ENCODE results near the gene DENND4A.

DENND4A gene

DNA sequence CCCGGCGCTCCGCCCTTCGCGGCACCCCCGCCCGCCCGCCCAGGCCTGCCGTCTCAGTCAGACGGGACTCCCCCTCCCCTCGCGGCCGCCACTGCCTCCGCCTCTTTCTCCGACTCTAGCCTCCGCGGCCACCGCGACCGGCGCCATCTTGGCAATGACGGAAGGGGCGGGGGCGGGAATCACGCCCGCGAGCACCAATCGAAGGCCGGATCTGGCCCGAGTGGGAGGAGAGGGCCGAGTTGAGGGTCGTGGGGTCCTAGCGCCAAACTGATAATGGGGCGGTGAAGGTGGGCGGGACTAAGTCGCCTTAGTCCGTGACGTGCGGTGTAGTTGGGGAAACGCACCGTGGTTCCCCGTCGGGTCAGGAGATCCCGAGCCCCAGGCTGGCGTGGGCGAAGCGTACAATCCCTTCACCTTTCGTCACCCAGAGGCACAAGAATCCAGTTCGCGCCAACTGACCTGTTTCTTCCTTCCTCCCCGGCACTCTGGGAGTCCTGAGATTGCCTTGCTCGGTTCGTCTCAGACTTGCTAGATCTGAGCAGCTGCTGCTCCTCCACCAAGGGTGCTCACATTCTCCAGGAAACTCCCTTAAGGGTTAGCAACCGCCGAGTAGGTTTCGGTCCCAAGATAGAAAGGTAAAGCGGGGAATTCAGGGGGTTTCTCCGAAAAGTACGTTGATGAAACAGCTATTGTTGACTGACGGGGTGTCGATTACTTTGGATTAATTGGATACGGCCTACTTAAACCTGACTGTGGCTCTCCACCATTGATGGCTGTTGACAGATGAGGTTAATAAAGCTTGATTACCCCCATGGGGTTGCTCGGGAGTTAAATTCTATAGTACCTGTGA lies at the start of gene DENND4A:
Gene DENND4A (minus strand): TSS at position 156 of the 850 bp plus-strand sequence. CDS start 35,843 bp downstream, outside the sequence.
- peak; percentile 76 for DNase-seq

DNA sequence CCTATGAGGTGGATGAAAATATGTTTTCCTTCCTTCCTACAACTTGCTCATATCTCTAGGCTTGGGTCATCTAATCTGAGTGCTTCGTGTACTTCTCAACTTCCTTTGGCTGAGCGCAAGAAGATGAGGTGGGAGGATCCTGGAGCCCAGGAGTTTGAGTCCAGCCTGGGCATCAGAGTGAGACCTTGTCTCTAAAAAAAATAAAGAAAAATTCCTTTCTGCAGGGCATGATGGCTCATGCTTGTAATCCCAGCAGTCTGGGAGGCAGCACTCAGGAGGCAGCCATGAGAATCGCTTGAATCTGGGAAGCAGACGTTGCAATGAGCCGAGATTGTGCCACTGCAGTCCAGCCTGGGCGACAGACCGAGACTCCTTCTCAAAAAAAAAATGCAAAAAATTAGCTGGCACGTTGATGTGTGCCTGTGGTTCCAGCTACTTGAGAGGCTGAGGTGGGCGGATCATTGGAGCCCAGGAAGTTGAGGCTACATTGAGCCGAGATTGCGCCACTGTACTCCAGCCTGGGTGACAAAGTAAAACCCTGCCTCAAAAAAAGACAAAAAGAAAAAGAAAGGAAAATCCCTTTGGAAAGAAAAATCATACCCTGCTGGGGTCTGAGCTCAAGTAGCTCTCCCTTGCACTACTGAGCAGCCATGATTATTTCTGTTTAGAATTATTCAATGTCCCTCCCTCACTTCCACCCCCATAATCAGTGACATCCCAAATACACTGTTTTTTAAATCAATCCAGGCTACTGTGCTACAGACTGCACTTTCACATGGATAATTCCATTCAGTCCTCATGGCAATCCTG lies 49.2 kb upstream of the DENND4A start:
- DNase-seq = no peak

DNA sequence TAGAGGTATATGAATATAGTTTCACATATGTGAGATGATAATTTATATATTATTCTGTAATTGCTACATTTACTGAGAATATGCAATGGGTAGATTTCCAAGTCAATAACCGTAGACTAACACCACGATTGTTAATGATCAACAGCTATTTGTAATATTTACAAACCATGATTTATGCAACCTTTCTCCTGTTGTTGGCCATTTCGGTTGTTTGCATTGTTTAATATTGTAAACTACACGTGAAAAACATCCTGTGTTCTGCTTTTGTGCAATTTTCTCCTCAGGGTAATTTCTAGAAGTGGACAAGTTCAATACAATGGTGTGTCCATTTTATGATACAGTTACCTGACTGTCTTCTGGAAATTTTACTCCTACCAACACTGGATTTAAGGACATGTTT lies 47.9 kb upstream of the DENND4A start:
- DNase-seq = no peak

DNA sequence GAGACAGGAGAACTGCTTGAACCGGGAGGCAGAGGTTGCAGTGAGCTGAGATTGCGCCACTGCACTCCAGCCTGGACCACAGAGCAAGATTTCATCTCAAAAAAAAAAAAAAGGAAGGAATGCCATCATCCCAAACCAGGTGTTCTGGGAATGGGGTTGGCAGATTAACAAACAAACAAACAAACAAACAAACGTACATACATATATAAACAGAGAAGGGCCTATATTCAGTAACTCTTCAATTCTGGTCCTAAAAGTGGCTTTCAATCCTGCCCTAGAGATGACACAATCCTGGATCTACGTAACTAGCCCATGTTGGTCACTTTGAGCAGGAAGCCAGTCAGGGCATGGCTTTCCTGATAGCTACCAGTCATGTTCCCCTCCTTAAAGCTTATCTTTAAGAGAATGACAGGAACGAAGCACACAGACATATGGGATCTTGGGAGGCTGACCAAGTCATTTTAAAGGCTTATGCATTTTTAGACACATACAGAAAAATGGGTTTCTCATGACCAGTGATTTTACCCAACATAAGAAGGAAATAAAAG lies 47.3 kb upstream of the DENND4A start:
- no peak for DNase-seq

DNA sequence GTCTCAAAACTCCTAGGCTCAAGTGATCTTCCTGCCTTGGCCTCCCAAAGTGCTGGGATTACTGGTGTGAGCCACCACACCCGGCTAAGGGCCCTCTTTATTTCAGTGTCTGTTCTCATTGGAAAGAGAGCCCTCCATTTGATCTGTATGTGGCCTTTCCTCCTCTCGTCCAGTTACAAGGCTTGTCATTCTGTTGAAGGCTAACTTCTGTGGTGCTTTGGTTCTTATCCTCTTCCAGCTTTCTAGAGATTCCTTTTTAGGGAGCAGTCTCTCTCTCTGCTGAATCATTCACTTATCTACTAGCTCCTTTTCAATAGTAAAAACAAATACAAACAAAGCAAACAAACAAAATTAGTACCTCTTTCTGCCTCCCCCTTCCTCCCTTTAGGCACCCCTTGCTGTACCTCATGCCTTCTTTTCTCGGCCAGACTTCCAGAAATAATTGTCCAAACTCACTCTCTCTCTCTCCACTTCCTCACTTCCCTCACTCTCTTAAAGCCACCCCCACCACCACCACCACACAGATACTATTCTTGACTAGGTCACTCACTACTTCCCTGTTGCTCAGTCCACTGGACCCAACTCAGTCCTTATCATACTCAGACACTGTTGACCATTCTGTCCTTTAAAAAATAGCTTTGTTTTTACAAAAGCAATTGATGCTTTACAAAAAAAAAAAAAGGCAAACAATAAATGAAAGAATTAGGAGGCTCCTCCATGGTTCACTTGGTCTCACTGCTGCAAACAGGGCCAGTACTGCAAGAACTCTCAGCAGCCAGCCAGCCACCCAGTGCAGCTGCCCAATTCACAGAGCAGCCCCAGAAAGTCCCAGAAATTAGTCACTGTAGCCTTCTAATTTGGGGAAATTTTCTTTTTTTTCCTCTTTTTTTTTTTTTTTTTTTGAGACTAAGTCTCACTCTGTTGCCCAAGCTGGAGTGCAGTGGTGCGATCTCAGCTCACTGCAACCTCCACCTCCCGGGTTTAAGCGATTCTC lies 45.5 kb upstream of the DENND4A start:
- DNase-seq = no peak

DNA sequence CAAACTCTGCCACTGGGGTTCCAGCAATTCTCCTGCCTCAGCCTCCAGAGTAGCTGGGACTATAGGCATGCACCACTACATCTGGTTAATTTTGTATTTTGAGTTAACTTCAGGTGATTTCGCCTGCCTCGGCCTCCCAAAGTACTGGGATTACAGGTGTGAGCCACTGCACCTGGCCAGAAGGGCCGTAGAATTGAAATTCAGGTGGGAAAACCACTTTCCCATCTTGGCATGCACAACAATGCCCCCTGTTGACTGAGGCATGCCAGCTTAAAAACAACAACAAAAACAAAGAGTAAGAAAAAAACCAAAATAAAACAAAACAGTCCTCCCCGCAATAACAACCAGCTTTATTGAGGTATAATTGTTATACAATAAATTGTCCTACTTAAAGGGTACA lies 44.6 kb upstream of the DENND4A start:
- no peak for DNase-seq

DNA sequence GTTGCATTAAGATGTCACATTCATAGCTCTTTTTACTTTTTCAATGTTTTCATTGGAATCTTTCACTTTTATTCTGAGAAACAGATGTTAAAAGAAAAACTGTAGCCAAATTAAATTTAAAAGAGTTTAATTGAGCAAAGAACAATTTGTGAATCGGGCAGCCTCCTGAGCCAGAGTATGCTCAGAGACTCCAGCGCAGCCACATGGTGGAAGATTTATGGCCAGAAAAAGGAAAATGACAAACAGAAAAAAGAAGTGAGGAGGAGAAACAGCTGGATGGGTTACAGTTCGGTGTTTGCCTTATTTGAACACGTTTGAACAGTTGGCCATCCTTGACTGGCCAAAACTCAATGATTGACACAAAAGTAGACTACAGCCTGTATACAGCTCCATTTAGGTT lies 43.4 kb upstream of the DENND4A start:
- DNase-seq = no peak

DNA sequence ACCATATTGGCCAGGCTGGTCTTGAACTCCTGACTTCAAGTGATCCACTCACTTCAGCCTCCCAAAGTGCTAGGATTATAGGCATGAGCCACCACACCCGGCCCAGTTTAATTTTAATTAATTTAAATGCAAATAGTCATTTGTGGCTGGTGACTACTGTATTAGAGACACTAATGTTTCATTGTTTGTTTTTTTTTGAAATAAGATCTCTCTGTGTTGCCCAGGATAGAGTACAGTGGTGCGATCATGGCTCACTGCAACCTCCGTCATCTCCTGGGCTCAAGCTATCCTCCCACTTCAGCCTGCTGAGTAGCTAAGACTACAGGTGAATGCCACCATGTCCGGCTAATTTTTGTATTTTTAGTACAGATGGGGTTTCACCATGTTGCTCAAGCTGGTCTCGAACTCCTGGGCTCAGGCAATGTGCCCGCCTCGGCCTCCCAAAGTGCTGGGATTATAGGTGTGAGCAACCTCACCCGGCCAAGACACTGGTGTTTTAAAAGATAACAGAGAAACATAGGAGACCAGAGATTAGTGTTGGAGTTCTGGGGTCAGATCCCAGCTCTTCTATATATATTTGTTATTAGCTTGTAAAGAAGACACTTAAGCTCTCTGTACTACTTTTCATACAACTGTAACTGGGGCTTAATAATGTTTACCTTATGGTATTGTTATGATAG lies 42.6 kb upstream of the DENND4A start:
- DNase-seq = no peak

DNA sequence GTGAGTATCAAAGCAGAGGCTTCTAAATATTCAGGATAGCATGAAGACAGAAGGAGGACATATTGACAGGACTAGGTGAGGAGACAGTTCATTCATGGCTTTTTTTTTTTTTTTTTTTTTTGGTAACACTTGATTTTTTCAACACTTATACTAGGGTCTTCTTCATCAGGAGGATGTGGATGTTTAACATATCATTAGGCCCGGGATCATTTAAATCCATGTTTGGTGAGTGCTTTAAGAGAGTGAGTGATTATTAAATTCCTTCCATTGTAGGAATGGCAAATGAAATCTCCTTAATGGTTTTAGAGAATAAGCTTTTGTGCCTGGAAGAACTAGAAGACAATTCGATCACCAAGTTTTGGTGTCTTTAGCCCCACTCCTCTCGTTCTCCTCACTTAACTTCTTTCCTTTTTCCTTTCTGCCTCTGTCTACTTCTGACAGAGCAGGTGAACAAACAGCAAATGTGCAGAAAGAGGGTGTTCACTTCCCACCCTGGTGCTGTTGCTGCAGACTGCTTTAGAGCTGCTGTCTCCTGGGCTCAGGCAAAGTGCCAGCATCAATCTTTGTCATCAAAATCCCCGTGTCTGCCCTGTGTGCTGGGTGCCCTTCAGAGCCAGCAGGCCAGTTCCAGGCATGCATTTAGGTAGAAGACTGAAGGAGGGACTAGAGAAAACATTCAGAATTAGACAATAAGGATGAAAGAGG lies 41.6 kb upstream of the DENND4A start:
- DNase-seq = no peak

DNA sequence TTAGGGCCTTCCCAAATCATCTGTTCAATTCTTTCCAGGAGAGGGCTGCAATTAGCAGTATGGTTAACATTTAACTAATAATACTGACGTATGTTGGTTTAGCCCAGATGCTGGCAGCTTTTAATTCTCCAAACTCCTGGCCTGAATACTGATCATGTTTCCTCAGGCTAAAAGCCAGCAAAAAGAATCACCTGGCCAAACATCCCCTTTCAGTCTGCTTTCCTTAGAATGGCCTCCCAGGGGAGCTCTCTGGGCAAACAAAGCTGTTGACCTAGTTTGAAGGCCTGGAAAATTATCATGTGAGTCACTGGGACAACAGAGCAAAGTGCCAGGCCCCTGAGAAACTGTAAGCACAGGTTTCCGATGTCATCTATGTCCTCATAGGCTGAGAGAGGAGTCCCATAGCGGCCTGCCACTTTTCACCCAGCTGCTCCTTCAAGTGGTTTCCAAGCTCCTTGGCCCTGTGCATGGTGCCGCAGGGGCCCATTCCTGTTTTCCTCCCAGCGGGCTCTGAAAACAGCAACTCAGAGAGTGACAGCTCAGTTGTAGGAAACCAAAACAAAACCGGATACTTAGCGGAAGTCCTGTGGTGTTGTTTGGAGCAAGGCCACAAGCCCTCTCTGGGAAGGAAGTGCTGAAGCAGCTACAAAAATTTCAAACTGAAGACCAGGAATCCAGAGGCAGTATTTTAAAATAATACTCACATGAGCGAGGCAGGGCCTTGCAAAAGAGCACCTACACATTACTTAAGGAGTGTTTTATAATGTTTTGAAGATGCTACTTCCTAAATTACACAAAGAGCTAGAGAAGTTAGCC lies 40.7 kb upstream of the DENND4A start:
- DNase-seq = peak; percentile 95

DNA sequence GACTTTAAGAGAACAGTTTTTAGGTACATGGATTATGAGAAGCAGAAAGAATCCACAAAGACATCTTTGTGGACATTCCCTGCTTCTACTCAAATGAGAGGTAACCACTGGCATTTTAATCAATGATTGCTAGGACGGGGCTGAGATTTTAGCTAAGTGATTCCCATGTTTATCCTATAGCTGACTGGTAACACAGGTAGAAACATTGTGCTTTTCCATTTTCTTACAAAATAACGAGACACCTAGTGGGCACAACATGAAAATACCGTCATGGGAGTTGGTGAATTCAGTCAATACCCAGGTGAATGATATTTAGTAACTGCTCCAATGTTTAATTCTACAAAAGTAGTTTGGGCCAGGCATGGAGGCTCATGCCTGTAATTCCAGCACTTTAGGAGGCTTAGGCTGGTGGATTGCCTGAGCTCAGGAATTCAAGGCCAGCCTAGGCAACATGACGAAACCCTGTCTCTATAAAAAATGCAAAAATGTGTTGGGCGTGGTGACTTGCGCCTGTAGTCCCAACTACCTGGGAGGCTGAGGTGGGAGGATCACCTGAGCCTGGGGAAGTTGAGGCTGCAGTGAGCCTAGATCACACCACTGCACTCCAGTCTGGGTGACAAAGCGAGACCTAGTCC lies 37.2 kb upstream of the DENND4A start:
- no peak for DNase-seq

DNA sequence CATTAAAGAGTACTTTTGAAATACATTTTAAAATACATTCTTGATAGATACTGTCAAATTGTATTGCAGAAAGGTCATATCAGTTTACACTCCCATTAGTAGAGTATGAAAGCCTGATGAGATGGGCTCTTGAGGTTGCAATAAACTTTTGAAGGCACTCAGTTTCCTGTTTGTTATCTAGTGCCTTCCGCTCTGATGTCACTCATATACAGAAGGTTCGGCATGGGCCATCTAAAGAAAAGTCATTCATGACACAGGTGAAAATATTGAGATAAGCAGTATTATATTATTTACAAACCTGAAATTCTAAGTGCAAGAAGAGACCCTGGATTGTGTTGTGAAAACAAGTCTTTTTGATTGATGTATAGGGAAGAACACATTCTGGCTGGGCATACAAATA lies 36.5 kb upstream of the DENND4A start:
- no peak for DNase-seq

DNA sequence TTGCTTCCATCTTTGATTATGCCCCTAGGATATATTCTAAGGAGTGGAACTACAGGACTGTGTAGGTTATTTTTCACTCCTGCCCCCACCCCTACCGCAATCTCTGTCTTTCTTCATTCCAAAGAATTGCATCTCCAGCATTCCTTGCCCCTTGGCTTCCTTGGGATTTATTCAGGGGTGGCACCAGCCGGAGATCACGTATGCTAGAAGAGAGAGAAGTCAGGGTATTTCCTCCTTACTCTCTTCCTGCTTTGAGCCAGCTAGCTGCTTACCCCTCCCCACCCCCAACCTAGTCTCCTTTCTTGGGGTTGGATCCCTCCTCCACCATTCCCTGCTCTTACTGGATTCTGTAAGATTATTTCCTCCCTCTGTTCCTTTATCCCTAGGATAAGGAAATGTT lies 35.0 kb upstream of the DENND4A start:
- no peak for DNase-seq

DNA sequence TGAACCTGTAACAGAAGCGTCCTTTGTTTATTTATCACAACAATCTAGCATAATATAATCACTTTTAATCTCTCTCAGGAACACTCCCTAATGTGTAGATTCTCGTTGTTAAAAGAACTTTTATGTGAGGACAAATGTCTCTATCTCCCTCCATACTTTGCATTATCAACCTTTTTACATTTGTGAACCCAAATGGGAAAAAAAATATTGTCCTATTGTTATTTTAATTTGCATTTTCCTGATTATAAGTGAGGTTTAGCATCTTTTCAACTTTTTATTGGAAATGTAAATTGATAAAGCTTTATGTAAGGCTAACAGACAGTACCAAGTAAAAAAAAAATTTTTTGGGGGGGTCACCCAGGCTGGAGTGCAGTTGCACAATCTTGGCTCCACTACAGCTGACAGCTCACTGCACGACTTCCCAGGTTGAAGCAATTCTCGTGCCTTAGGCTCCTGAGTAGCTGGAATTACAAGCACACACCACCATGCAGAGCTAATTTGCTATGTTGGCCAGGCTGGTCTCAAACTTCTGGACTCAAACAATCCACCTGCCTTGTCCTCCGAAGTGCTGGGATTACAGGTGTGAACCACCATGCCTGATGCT lies 33.0 kb upstream of the DENND4A start:
- no peak for DNase-seq

DNA sequence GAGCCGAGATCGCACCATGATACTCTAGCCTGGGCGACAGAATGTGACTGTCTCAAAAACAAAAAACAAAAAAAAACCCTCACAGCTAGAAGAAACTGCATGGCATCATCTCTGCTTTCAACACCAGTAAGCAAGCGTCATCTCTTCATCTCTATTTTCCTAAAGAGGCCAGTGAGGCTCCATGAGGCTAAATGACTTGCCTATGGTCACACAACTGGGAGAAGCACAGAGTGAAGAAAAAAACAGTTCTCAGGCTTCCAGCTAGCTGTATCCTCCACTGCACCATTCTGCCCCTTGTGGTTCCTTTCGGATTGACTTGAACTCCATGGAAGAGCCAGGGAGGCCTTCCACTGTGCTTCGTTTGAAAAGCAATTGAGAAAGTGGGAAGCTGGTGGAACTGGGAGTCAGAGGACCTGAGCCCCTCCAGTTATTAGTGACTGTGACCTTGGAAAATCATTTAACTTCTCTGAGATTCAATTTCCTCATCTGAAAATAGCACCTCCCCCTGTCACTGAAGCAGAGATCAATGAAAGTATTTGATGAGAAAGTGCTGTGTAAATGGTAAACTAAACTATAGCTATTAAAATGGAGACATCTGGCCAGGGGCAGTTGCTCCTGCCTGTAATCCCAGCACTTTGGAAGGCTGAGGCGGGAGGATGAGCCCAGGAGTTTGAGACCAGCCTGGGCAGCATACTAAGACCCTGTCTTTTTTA lies 32.1 kb upstream of the DENND4A start:
- no peak for DNase-seq

DNA sequence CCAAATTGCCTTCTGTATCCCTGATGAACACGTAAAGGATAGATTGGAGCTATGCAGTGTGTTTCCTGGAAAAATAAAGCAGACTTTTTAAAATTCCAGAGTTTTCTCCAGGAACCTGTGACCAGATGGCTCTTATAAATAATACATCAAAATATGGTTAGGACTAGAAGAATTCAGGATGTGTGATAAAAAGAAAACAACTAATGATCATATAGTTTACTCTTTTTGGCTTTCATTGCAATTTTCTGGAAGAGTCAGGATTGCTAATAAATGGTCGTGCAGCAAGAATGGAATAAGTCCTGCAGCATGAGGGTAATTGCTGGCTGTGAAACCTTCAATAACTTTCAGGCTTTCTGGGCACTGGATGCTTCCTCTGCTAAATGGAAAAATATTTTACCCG lies 30.2 kb upstream of the DENND4A start:
- DNase-seq = no peak

DNA sequence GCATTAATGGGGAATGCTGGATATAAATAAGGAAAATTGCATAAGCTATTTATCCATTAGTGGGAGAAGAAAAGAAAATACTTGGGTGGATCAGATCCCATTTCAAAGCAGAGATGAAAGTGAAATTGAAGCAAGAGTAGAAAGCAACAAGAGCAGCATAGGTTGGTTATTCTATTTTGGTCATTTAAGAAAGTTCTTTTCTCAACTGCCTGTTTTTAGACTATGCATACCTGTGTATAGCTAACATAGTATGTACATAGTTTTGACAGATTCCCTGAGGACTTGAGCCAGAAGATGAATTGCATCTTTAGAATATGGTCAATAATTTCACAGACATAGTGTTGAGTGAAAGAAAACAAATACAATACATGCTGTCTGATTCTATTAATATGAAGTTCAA lies 29.0 kb upstream of the DENND4A start:
- no peak for DNase-seq

DNA sequence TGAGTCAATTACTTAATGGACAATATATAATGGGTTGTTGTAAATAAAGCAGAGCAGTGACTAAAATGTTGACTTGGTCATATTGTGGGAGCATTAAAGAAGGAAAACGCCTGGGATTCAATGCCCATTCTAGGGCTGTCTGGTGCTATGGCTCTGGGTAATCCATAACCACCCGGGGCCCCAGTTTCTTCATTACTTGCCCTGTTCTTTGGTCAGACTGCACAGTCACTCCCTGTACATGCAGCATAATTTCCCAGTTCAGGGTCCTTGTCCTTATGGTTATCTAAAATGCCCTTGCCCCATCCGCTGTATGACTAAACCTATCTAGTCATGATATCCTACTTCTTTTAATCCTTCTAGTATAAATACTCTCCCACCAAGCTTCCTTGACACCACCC lies 27.5 kb upstream of the DENND4A start:
- DNase-seq = no peak
